GM11168 (cell line): ENCODE results near the gene THRB.
"Not testable (repeated sequence)": the region's sequence is repeated elsewhere in the genome, so short reads cannot be mapped to it uniquely, and the experiment has no call there.

Experiments
- in situ Hi-C: fragments of 300-500 bp; cut with MboI; formaldehyde crosslinking; loops from one replicate; pipeline ENCODE4 v1.12.0; 2022; ENCODE audit warnings: low sequenced_read_pairs; ENCODE audit not compliant: unreplicated experiment

THRB gene

DNA sequence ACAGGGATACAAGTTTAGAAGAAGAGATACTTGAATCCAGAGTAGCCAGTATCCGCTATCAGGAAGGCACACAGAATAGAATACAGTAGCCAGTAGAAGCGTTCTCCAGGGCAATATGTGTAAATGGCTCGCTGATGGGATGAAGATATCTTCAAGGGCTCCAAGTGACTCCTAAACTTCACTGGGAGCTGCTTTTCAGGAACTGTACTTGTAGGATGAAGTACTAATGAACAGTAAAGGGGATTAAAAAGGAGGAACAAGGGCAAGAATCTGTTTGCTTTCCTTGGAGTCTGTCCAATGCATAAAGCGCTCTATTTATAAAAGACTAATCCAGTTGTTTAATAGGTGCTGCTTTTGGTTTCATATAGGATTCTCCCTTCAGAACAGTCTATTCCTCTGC is 78.4 kb downstream of the THRB start:
- in situ Hi-C loops, result no loop called here

GRCh38 chr3:24415824-24416223 is 78.8 kb downstream of the THRB start:
- in situ Hi-C loops, result no loop called here

GRCh38 chr3:24413662-24414061 is 81.0 kb downstream of the THRB start:
- in situ Hi-C loops, result not testable (repeated sequence)

DNA sequence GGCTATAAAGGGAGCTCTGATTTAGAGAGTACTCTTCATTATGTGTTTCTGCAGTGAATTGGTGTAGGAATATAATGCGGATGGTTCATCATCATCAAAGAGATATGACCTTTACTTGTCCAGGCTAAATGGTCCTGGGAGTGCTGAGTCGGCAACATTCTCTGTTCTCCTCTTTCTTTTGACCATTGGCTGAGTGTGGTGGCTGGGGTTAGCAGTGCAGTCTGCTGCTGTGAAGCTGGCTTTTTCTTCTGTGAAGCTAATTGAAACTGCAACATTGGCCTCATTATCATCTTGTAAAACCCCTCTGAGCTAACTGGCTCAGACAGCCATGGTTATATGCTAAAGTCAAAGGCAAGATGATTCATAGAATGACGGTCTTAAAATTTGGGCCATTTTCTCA is 83.8 kb downstream of the THRB start:
- in situ Hi-C loops, result no loop called here

GRCh38 chr3:24407980-24408680 is 86.5 kb downstream of the THRB start:
- in situ Hi-C loops, result no loop called here

DNA sequence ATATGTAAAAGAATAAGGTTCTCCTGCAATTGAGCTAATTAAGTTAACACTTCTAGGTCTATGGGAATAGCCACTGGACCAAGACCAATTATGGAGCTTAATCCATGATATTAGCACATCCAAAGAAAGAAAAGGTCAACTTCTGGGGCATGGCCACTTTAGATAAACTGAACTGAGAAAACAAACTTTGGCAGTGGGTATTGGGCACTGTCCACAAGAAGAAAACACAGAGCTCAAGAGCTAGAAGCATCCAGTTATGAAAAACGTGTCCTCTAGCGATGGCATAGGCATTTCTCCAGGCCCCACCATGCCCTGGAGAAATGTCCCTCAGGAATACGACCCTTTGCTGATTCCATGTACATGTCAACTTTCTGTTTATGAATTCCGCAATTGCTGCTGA is 87.8 kb downstream of the THRB start:
- in situ Hi-C loops, result no loop called here

GRCh38 chr3:24405057-24405456 is 89.6 kb downstream of the THRB start:
- in situ Hi-C loops, result no loop called here

- in situ Hi-C loops, result no loop called here
Observed at GRCh38 chr3:24401811-24402185, 92.9 kb downstream of the THRB start.

DNA sequence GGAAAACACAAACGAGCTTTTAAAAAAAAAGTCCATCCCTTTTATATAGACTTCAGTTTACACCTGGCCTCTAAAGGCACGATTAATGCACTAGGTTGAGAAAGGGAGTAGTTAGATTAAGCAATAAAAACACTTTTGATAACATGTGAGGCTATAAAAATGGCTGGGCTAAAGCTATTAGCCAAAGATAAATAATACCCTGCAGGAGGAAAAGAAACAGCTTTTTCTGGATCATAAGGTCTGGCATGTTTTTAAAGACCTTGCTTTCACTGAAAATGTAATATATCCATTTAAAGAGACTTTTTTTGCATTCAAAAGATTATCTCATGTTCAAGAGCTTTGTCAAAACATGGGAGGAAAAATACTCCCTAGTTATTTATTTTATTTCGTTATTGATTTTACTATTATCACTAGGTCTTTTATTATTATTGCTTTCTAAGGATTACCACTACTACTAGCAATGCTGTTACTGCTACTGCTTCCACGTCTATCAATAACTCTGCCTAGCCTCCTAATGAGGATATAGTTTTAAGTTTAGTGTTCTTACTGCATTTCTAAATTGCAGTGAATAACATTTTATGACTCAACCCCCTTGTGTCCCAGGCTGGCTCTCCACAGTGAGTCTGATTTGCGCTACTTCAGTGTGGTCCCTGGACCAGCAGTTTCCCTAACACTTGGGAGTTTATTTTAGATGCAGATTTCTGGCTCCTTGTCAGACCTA is 93.4 kb downstream of the THRB start:
- in situ Hi-C loops, result no loop called here

GRCh38 chr3:24400450-24400849 is 94.2 kb downstream of the THRB start:
- in situ Hi-C loops, result no loop called here

DNA sequence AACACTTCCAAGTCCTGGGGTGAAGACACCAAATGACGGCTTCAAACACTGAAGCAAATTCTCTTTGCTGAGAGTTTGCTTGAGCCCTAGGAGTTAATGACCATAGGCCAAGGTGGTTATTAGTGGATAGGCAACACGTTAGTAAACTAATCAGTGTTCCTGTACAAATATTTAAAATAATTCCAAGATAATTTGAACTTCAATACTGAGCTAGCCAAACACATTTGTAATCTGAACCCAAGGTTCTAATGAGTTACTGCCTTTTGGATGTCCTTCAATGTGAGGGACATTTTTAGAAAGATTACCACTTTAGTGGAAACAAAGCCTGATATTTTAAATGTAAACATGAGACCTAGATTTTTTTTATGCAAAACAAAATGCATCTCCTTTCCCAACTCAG is 94.6 kb downstream of the THRB start:
- in situ Hi-C loops, result no loop called here

GRCh38 chr3:24399614-24400013 is 95.0 kb downstream of the THRB start:
- in situ Hi-C loops, result no loop called here

GRCh38 chr3:24398712-24399111 is 95.9 kb downstream of the THRB start:
- in situ Hi-C loops, result not testable (repeated sequence)

DNA sequence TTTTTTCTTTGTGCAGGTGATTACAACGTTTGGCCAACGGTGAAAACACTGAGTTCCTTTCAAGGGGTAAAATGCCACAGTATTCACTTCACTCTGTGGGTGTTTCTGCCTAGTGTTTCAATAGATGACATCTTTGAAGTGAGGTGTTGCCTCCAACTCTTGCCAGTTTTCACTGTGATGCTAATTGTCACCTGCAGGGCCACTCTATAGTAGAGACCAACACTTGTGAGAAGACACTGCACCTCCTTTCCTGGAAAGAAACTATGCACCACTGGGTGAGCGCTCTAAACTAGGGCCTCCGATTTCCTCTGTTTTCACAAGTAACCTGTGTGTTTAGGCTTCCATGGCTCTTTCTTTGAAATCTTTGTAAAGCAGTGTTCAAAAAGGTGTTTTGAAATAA is 98.3 kb downstream of the THRB start:
- in situ Hi-C loops, result no loop called here

- in situ Hi-C loops, result no loop called here
Observed at GRCh38 chr3:24394754-24395153, 99.9 kb downstream of the THRB start.

DNA sequence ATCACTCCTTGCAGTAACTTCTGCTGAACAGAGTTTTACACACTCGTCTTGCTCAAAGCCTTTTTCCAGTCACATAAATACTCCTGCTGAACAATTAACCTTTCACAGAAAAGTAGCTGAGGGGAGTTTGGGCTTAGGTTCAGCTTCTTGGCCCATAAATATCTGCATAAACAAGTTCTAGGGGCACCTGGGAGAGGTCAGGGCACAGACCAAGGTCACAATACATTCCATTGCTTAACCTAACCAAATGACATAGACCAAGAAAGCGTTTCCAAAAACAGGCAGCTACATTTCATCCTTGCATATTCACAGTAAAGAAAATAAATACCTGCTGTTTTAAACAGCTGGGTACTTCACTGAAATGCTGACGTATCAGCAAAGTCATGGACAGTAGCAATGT is 101.3 kb downstream of the THRB start:
- in situ Hi-C loops, result no loop called here

GRCh38 chr3:24390169-24391130 is 104.2 kb downstream of the THRB start:
- in situ Hi-C loops, result no loop called here

GRCh38 chr3:24389108-24390090 is 105.3 kb downstream of the THRB start:
- in situ Hi-C loops, result no loop called here

GRCh38 chr3:24388611-24389010 is 106.0 kb downstream of the THRB start:
- in situ Hi-C loops, result no loop called here

GRCh38 chr3:24388159-24388558 is 106.5 kb downstream of the THRB start:
- in situ Hi-C loops, result no loop called here
